Measurements from ENCODE around the gene DLX4.

DLX4 gene

DNA sequence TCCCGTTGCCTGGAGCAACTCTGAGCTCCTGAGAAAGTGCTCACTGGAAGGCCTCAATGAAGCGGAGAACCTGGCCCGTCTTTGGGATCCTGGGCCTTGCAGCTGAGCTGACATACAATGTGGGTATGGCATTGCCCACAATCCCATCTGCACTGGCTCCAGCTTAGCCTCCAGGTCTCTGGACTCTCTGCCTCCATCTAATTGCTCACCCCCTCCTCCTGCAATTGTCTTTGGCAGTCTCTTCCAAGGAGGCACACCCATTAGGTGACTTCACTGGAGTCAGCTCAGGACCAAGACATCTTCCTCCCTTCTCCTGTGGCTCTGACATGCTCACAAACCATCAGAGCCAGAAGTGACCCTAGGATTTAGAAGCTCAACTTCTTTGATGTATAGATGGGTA is 1.5 kb downstream of the DLX4 start:
- DNase-seq = no peak

DNA sequence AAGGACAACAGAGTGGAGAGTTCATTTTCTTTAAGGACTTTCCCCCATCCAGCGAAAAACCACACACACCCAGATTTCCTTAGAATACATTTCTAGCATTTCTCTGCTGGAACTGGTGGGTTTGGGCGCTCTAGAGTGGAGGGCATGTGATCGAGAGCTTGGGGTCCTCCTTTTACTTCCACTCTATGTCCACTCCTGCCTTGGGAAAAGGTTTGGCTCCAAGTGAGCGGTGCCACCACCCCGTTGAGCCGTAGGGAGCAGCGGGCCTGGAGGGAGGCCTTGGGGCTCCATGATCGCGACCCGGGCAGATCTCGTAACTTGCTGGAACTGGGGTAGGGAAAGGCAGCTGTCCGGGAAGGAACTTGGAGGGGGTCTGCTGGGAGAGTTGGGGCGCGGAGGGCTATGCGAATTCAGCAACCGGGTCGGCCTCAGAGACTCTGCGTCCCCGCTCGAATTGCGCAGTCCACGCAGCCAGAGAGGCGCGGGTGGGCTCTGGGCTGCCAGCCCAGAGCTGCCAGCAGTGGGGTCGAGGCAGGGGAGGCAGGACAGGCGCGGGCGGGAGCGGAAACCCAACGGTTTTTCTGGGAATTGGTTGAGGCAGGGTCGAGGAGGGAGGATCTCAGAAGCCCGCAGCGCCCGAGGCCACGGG is 2.3 kb downstream of the DLX4 start:
- no peak for DNase-seq

DNA sequence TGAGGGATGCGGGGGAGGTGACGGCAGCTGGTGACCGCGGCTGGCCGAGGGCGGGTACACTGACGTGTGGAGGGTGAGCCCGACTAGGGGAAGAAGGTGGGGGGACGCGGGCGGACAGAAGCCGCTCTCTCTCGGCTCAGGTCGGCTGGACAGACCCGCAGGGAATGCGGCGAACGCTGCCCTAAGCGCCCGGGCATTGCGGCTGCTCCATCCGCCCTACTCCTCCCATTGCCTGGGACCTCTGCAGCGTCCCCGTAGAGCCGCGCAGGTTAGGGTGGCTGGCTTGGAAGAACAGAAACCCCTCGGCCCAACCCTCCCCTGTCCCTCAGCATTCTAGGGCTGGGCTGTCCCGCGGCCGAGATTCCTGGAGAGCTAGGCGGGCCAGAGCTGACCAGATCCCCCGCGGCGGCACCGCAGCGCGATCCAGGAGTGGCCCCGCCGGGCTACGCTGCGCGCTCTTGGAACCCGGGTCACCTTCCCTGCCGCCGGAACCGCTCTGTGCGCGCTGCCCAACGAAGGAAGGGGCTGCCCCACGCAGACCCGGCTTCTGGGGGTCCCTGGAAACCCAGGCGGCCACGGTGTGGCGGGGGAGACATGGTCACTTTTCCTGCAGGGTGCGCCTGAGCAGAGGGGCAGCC is 3.0 kb downstream of the DLX4 start:
- no peak for DNase-seq

DNA sequence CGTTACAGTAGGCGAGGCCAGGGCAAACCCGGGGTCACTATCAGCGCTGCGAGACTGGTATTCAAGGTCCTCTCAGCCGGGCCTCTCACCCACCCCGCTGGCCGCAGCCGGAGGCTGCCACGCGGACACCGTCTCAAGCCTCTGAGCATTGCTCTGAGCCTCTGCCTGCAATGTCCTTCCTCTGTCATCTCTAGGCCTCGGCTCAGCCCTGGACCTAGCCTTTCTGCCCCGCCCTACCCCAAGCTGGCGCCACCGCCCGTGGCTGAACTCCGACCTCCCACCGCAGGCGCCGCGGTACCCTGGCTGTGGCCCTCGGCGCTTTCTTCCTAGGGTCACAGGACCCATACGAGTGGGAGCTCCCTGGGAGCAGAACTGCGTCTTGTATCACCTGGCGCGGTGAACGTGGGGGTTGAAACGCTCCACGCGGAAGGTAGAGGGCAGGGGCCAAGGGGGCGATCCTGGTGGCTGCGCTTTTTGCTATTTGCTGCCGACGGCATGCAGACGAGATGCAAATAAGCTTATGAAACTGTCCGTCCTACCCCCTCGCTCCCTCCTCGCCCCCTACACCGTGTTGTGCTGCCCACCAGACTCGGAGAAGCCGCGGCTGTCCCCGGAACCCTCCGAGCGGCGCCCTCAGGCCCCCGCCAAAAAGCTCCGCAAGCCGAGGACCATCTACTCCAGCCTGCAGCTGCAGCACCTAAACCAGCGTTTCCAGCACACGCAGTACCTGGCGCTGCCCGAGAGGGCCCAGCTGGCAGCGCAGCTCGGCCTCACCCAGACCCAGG is 3.7 kb downstream of the DLX4 start:
- DNase-seq = no peak

DNA sequence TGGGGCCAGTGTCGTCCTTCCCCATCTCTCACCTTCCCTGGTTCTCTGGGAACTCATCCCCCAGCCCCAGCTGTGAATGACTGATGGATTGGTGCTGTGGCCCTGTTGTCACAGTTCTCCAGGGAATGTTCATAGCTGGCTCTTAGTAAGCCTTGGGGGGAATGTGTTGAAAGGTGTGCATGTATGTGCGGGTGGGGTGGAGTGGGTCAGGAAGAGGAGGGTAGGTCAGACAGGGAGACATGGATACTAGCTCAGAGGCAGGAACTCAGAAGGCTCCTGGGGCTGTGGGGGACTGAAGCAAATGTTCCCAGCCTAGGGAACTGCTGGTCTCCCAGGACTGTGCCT is 4.3 kb downstream of the DLX4 start:
- no peak for DNase-seq

DNA sequence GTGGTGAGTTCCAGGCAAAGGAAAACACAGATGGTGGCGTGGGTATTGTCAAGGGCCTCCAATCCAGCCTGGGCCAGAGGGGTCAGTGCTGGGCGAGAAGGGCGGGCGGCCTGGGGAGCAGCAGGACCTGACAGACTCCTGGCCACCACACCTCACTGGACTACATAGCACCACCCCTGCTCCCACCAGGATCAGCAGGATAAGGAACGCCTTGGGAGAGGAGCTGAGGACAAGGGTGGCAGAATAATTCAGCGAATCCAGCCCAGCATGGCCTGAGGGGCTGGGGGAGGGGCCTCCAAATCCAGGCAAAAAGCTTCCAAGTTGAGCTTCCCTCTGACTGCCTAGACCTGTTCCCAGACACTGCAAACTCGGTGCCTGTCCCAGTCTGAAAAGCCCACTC is 6.5 kb downstream of the DLX4 start:
- no peak for DNase-seq

DNA sequence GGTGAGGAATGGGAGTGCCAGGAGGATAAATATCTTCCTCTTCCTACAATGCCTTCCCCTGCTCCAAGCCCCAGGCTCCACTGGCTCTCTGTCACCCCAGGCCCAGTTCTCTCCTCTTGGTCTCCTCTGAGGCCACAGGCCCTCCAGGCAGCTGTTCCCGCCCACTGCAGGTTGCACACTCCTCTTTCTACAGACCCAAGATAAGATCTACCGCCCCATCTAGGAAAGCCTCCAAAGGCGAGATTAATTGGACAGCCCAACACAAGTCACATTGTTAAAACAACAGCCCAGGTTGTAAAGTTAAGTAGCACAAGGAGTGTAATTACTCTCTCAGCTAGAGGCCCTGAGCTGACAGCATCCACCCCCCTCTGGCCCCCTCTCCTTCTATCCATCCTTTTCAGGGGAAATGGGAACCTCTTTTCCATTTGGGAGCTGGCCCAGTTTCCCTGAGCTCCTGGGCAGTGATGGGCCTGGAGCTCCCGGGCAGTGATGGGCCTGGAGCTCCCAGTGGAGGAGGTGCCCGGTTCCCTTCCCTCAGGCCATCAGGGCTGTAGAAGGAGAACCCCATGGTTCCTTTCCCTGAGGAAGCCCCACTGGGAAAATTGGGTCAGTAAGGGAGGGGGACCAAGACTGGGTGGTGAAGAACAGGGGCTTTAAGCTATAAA is 7.3 kb downstream of the DLX4 start:
- DNase-seq = no peak

DNA sequence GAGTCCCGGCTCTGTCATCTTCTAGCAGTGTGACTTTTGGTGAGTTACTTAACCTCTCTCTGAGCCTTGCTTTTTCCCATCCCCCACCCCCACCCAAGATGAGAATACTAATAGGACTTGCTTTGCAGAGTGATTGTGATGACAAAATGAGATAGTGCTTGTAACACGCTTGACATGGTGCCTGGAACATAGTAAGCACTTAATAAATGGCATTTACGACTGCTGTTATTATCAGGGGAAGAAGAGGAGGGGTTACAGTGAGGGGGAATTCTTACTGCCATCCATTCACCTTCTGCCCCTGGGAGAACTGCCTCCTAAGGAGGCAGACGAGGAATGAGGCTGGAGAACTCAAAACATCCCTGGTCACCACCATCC is 7.8 kb downstream of the DLX4 start:
- DNase-seq = no peak

DNA sequence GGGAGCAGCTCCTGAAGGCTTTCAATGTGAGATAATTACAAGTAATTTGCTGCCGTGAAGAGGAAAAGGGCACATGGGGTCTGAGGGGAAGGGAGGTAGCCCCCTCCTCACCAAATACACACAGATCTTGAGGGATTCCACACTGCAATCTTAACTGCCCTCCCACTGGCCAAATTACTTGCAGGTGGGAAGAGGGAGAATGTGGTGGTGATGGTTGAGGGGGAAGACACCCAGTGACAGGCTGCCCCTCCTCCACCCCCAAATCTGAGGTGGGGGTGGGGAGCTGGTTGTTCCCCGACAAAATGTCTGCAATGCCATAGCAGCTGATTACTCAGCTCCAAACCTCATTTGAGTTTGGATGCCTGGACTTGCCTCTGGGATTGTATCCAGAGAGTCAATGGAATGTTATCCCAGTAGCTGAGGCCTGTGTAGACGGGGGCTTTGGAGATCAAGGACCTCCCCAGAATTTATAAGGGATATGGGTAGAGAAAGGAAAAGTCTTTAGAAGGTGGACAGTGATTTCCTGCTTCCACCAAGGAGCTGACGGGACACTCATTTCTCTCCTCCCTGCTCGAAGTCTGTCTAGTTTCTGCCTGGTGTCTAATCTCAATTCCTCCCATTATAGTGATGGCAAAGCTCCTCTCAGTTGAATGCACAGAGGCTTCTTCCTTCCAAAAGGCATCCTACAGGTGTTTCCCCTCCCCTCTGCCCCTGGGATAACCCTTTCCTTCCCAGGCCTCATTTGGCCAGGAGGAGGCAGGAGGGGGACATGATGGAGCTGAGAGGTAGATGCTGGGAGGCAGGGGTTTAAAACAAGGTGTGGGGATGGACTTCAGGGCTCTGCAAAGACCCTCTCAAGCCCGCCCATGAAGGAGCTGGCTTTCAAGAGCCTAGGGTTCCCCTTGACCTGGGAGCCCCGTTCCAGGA is 8.7 kb downstream of the DLX4 start:
- no peak for DNase-seq

DNA sequence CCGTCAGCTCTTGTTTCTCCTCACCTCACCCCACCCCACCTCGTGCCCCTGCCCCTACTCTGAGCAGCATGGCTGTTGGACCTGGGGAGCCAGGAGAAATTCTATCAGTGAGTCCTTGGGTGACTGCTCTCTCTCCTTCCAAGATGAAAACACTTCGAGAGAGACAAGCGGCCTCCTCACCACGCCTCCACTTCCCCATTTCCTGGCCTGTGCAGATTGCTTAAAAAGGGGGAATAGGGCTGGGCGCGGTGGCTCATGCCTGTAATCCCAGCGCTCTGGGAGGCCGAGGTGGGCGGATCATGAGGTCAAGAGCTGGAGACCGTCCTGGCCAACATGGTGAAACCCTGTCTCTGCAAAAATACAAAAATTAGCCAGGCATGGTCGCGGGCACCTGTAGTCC is 9.5 kb downstream of the DLX4 start:
- no peak for DNase-seq

DNA sequence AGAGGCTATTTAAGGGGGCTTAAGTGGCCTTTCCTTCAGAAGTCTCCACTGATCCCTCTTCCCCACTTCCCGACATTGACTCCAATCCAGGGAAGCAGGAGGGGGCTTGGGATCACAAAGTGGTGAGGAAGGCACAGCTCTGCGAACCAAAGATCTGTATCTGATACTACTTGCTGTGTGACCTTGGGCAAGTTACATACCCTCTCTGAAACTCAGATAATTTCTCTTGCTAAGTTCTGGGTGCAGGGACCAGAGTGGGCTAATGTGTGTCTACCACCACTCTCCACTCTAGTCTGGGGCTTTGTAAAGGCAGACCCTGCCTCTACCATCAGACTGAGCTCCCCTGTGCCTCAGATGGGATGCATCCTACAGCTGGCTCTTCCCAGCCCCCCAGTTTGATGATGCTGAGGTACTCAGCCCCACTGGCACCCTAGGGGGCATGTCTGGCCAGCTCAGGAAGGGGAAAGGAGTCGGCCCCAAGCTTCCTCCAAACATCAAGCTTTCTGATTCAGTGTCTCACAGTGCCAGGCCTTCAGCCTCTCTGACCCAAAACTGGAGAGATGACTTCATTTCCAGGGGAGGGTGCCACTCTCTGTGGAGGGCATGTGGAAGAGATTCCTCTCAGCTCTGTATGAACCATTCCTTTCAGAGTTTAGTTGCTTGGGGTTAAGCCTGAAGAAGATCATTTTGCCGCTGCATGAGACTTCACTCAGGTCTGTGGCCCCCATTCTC is 10.9 kb downstream of the DLX4 start:
- DNase-seq = no peak

DNA sequence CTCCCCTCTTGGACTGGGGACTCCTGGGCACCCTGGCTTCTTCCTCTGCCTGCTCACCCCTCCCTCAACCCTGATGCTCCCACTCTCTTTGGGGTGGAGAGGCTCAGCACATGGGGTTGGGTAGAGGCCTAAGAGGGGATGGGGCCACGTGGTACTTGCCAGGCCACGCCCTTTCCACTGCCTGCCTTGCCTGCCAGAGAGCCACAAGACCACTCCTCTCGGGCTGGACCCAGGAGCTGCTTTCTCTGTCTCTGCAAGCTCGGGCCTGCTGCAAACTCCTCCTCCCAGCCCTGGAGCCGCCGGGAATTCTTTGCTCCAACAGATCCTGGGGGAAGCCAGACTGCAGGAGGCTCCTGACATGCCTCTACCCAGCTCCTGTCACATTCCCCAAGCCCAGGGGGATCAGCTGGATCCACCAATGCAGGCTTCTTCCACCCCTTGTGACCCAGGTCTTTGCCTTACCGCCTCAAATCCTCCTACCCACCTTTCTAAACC is 11.8 kb downstream of the DLX4 start:
- DNase-seq = no peak

DNA sequence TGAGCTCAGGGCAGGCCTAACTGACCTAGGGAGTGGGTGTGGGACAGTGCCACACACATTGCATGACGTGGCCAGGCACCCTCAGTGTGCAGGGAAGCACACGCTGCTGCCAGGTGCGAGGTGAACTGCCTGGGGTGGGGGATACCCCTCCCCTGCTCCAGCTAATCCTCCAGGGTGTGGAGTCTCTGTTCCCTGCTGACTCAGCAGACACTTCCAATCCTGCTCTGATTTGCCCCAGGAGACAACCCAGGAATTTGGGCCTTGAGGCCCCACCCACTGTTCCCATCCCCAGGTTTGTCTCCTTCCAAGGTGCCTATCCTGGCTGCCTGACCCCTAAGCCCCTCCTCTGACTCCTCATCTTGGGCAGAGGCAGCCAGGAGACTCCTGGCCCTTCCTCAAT is 15.3 kb downstream of the DLX4 start:
- no peak for DNase-seq

DNA sequence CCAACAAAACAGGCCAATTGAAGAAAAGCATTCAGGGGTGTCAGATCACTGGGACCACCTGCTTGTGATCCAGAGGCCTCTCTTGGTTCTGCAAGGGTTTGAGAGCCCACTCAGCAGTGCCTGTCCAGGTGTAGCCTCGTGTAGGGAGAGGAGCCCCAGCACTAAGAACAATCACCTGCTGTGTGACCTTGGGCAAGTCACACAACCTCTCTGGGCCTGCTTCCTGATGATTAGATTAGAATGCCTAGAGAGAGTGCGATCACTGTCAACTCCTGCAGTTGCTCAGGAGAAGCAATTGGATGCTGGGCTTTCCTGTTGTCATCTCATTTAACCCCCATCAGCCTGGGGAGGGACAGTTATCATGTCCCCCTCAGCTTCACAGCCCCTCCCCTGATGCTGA is 15.8 kb downstream of the DLX4 start:
- DNase-seq = no peak

DNA sequence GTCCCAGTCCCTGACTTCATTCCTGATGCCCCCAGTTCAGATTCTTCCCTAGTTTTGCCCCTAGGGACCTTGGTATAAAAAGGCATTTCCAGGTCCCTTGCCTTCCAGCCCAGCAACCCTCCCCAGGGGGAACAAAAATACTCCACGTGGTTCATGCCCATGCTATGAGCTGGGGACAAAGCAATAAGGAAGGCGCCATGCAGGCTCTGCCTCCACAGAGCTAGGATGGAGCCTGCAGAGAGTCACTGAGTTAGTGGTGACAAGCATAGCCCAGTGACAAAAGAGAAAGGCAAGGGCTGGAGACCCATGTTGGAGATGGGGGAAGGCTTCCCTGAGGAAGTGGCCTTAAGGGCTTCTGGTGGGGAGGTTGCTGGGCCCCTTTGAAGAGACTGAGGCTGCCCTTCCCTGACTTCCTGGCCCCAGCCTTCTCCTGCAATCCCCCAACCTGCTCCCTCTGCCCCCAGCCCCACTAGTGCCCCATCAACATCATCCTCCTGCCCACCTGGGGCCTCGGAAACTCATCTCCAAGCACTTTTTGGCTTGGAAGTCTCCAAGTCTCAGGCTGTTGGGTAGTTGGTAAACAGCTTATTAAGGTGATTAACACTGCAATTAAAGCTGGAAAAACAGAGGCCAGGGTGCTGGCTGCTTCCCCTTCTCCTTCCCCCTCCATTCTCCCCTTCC is 16.5 kb downstream of the DLX4 start:
- no peak for DNase-seq

DNA sequence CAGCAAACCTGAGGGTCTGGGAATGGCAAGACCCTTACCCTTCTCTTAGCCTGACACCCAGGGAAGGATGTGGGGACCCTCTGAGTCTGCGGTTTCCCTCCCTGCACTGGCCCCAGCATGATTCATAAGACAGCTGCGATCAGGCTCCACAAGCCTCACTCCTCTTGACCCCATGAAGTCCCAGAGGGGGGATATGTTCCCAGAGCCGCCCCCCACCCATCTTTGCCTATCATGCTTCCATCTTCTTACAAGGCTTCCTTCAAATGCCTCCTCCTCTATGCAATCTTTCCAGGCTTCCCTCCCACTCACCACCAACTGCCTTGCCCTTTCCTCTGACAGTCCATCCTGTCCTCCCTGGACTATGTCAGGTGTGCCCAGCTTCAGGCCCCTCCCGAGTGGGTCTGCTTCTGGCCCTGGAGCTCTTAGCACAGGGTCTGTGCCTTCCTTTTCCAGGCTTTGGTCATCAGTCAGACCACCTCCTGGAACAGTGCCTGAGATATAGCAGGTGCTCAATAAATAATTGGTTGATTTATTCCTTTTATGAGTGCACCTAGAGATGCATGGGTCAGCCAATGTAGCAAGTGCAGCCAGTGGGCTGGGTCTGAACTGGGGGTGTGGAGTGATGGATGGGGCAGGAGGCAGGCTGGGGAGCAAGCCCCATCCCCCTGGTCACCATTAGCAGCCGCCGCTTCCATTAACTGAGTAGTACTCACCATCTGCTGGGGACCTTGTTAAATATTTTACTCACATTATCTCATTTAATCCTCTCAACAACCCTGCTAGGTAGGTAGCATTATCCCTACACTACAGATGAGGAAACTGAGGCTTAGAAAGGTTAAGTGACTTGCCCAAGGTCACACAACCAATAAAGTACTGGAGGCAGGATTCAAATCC is 17.7 kb downstream of the DLX4 start:
- no peak for DNase-seq

DNA sequence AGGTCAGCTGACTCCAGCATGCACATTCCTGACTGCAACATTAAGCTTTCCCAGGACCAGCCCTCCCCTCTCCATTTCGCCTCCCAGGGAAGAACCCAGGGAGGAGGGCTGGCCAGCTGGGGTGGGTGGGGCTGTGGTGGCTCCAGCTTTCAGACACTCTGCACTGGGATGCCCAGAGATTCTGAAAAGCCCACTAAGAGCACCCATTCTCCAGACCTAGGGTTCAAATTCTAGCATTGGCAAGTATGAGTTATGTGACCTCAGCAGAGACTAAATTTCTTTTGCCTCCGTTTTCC is 18.2 kb downstream of the DLX4 start:
- no peak for DNase-seq

DNA sequence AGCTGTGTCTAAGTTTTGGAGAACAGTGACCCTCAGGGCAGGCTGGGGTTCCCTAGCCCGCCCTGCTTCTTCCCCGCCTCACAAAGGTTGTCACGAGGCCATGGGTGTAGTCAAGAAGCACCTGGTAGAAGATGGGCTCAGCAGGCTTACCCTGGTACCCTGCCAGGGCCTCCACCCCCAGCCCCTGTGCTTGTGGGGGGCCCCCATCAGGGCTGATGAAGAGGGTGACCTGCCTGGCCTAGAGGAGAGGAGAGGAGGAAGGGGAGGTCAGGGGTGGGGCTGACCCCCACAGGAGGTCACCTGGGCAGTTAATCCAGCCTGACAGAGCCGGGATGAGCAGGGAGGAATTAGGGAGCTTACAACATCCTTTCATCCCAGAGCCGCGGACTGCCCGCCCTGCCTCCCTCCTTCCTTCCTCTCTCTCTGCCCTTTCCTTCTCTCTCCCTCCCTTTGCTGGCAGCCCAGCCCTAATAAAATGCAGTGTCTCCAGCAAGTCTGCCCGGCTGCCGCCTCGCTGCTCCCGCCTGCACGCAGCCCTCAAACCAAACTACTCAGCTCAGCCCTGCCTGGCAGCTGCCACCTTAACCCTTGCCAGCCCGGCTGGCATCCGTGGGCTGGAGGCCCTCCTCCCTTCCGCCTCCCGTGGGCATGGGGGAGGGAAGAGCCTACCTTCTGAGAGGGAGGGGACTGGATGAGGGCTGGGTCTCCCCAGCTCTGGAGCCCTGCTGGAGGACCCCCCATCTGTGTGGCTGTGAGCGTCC is 18.9 kb downstream of the DLX4 start:
- DNase-seq = no peak

DNA sequence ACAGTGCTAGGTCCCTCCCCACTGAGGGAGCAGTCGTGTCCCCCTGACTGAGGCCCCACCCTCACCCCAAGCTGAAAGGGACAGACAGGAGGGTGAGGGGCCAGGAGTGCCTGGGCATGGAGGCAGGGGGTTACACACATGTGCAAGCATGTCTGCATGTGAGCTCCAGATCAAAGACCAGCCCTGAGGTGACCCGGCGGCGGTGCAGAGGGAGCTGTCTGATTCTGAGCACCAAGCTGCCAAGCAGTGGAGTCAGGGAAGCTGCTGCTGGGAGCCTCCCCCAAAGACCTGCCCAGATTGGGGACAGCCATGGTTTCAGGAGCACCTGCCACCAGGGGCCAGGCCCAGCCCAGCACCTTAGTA is 20.5 kb downstream of the DLX4 start:
- DNase-seq = no peak

DNA sequence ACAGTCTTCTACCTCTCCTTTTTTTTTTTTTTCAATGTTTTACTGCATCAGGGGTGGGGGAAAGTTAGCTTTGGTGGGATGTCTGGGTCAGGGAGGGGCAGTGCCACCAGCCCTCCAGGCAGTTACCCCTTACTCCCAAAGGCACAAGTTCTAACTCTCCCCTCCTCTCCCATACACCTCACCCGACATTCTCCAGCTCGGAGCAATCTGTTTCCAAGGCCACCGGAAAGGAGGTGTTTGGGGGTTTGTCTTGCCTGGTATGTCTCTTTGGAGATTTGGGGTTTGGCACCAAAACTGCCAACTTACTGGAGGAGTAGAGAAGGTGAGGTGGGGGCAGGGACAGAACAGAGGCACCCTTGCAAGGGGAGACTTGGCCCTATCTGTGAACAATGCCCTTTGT is 21.3 kb downstream of the DLX4 start:
- no peak for DNase-seq

Measured in activated CD4-positive, alpha-beta T cell treated with anti-CD3 and anti-CD28 coated beads, Interleukin-2, Interleukin-6, amounts not matched to agents 100 ng/mL and 50 ng/mL, durations not matched to agents 16 hours and 8 hours (primary cell).